ENCODE data around the gene CYBA. TPM values are rescaled to one million over a fixed set of nuclear protein-coding genes. Genes with fewer than 3 reads are reported as not detected.

The CYBA gene
- polyA plus RNA-seq, 1 donor (not counting 4 experiments of a cell fraction or from before 2014, with no cell fraction given) = 4.4 TPM

DNA sequence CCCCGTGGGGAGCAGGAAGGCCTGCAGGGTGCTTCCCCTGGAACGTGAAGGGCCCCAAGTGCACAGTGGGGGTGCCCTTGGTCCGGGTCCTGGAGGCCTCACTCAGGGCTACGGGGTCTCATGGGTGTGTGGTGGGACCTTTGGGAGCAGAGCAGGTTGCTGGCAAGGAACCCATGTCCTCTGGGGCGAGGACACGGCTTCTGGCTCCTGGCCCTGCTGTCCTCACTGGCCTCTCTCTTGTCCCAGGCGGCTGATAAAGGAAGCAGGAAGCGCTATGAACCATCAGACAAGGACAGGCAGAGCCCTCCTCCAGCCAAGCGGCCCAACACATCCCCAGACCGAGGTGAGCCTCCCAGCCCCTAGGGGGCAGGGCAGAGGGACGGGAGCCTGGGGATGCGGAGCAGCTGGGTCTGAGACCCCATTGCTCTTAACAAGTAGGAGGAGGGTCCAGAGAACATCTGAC lies 22.3 kb downstream of the CYBA start:
- no peak overlapping the region for H2AFZ ChIP-seq (ENCODE audit: control insufficient read depth, low read length)
- peaks cover 28 to 40% of the 10 kb centered on the region in 2 experiments for H3K36me3 ChIP-seq (ENCODE audit: control insufficient read depth in 2 of 2, extremely low read depth in 1 of 2, insufficient read depth in 2 of 2, low read length in 2 of 2)
- dilution Hi-C loops (cut with MboI; ENCODE audit: extremely low pct_ligation_motif_present, low sequenced_read_pairs) = no loop called here
- TF ChIP-seq CTCF (optimal IDR thresholded peaks at IDR 0.05 in 1 of 3, IDR thresholded peaks at IDR 0.05 in 1 of 3, conservative IDR thresholded peaks at IDR 0.05 in 1 of 3; ENCODE audit: extremely low read depth in 1 of 3, insufficient read depth in 2 of 3, low read length in 3 of 3) = peak; percentile 20 to 39 (median 34)
- no peak for TF ChIP-seq EZH2 (IDR thresholded peaks at IDR 0.05; ENCODE audit: low read length)
- no peaks in the 10 kb centered on the region for H3K9me1 ChIP-seq (ENCODE audit: control insufficient read depth, extremely low read depth, insufficient read depth, low read length)
- H3K27ac ChIP-seq (ENCODE audit: control insufficient read depth, insufficient read depth, low read length) = no peak overlapping the region
- no peaks in the 10 kb centered on the region for H3K9me3 ChIP-seq (ENCODE audit: control insufficient read depth, low read depth, low read length)
- no peak overlapping the region for H3K9ac ChIP-seq (ENCODE audit: control insufficient read depth, extremely low read depth, insufficient read depth, low read length)
- no peaks in the 10 kb centered on the region for H4K20me1 ChIP-seq (ENCODE audit: control insufficient read depth, extremely low read depth, insufficient read depth, low read length)
- no peaks in the 10 kb centered on the region for H3K79me2 ChIP-seq (ENCODE audit: control insufficient read depth, insufficient read depth, low read length)
- no peak overlapping the region for H3K4me3 ChIP-seq (ENCODE audit: control insufficient read depth in 2 of 3, extremely low read depth in 1 of 3, insufficient read depth in 2 of 3, low read depth in 1 of 3, low read length in 3 of 3)
- H3K4me2 ChIP-seq (ENCODE audit: control insufficient read depth, extremely low read depth, insufficient read depth, low read depth, low read length) = no peak overlapping the region
- H3K27me3 ChIP-seq (ENCODE audit: control insufficient read depth, extremely low read depth, insufficient read depth, low read length) = no peaks in the 10 kb centered on the region
- no peak for DNase-seq (ENCODE audit: low read depth, low spot score)
- H3K4me1 ChIP-seq (ENCODE audit: control insufficient read depth, extremely low read depth, insufficient read depth, low read length) = no peaks in the 10 kb centered on the region
- no peak for FAIRE-seq

DNA sequence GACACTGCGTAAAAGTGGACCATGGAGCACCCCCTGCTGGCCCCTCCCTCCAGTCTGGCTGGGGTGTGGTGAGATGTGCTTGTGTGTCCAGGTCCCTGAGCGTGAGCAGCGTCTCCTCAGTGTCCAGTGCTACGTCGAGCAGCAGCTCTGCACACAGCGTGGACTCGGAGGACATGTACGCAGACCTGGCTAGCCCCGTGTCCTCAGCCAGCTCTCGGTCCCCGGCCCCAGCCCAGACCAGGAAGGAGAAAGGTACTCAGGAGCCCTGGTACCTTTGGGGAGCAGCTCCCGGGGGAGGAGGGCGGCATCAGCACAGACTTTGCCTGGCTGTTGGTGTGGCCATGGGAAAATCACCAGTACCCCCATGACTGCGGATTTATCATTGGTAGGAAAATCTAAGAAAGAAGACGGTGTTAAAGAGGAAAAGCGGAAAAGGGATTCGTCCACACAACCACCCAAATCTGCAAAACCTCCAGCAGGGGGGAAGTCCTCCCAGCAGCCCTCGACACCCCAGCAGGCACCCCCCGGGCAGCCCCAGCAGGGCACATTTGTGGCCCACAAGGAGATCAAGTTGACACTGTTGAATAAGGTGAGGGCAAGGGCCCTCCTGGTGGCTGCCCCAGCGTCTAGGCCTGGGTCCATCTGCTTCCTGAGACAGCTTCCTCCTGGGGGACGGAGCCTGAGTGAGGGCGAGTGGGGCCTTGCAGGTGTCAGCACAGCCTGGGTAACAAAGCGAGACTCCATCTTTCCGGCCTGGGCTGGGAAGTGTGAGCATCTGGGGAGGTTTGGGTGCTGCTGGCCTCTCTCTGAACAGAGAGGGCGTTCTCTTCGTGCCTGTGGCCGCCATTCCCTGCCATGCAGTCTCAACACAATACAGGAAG lies 23.1 kb downstream of the CYBA start:
- no peak for TF ChIP-seq EZH2 (IDR thresholded peaks at IDR 0.05; ENCODE audit: low read length)
- no peak for TF ChIP-seq CTCF (optimal IDR thresholded peaks at IDR 0.05 in 1 of 3, IDR thresholded peaks at IDR 0.05 in 1 of 3, conservative IDR thresholded peaks at IDR 0.05 in 1 of 3; ENCODE audit: extremely low read depth in 1 of 3, insufficient read depth in 2 of 3, low read length in 3 of 3)
- H3K79me2 ChIP-seq (ENCODE audit: control insufficient read depth, insufficient read depth, low read length) = no peaks in the 10 kb centered on the region
- peaks cover 30 to 46% of the 10 kb centered on the region in 2 experiments for H3K36me3 ChIP-seq (ENCODE audit: control insufficient read depth in 2 of 2, extremely low read depth in 1 of 2, insufficient read depth in 2 of 2, low read length in 2 of 2)
- H2AFZ ChIP-seq (ENCODE audit: control insufficient read depth, low read length) = no peak overlapping the region
- no peak overlapping the region for H3K4me3 ChIP-seq (ENCODE audit: control insufficient read depth in 2 of 3, extremely low read depth in 1 of 3, insufficient read depth in 2 of 3, low read depth in 1 of 3, low read length in 3 of 3)
- no peak for DNase-seq (ENCODE audit: low read depth, low spot score)
- dilution Hi-C loops (cut with MboI; ENCODE audit: extremely low pct_ligation_motif_present, low sequenced_read_pairs) = no loop called here
- H3K4me2 ChIP-seq (ENCODE audit: control insufficient read depth, extremely low read depth, insufficient read depth, low read depth, low read length) = no peak overlapping the region
- H3K9me1 ChIP-seq (ENCODE audit: control insufficient read depth, extremely low read depth, insufficient read depth, low read length) = no peaks in the 10 kb centered on the region
- no peaks in the 10 kb centered on the region for H3K27me3 ChIP-seq (ENCODE audit: control insufficient read depth, extremely low read depth, insufficient read depth, low read length)
- FAIRE-seq = no peak
- H4K20me1 ChIP-seq (ENCODE audit: control insufficient read depth, extremely low read depth, insufficient read depth, low read length) = no peaks in the 10 kb centered on the region
- no peak overlapping the region for H3K27ac ChIP-seq (ENCODE audit: control insufficient read depth, insufficient read depth, low read length)
- H3K4me1 ChIP-seq (ENCODE audit: control insufficient read depth, extremely low read depth, insufficient read depth, low read length) = no peaks in the 10 kb centered on the region
- H3K9ac ChIP-seq (ENCODE audit: control insufficient read depth, extremely low read depth, insufficient read depth, low read length) = no peak overlapping the region
- H3K9me3 ChIP-seq (ENCODE audit: control insufficient read depth, low read depth, low read length) = no peaks in the 10 kb centered on the region
